ENCODE results near the gene SLC17A2. TPM values are rescaled to one million over a fixed set of nuclear protein-coding genes. Genes with fewer than 3 reads are reported as not detected.

SLC17A2 gene
- total and polyA plus RNA-seq, 2 of the 13 experiments (the other 11 are each of a cell fraction or from before 2014, with no cell fraction given), result 11.2 to 32.4 TPM

GRCh38 chr6:25899580-25900408 lies 30.7 kb downstream of the SLC17A2 start (continued):
- no peak; the same call in 1 of the 2 replicates for TF ChIP-seq ZBED4 (CRISPR knock-in tag; IDR thresholded peaks at IDR 0.05; ENCODE audit: borderline replicate concordance)
- no peak for TF ChIP-seq ZBTB21 (CRISPR knock-in tag; IDR thresholded peaks at IDR 0.05)
- no peak for TF ChIP-seq CC2D1A (CRISPR knock-in tag; IDR thresholded peaks at IDR 0.05)
- no peak for TF ChIP-seq MAF1 (CRISPR knock-in tag; IDR thresholded peaks at IDR 0.05; ENCODE audit: borderline replicate concordance)
- peak; percentile 90 for TF ChIP-seq STAT6 (CRISPR knock-in tag; IDR thresholded peaks at IDR 0.05; ENCODE audit: borderline replicate concordance)
- no peak for TF ChIP-seq KDM2A (CRISPR knock-in tag; IDR thresholded peaks at IDR 0.05; ENCODE audit: borderline replicate concordance, low read depth)
- peak; percentile 63 for TF ChIP-seq KAT8 (CRISPR knock-in tag; IDR thresholded peaks at IDR 0.05)
- peak; percentile 74; the same call in 1 of the 2 replicates for TF ChIP-seq FOXJ3 (CRISPR knock-in tag; IDR thresholded peaks at IDR 0.05; ENCODE audit: borderline replicate concordance)
- TF ChIP-seq FOSL2 (CRISPR knock-in tag; IDR thresholded peaks at IDR 0.05), result peak; percentile 90
- TF ChIP-seq RAD21 (CRISPR knock-in tag; IDR thresholded peaks at IDR 0.05), result 0 out of 2 replicates have a peak, but pooled peaks have one; percentile 8
- TF ChIP-seq SIX4 (CRISPR knock-in tag; IDR thresholded peaks at IDR 0.05), result peak; percentile 31; the same call in 1 of the 2 replicates
- peak; percentile 91; the same call in 1 of the 2 replicates for TF ChIP-seq AHDC1 (CRISPR knock-in tag; IDR thresholded peaks at IDR 0.05; ENCODE audit: borderline replicate concordance)
- no peak for TF ChIP-seq CREB1 (IDR thresholded peaks at IDR 0.05)
- TF ChIP-seq CREB1 (CRISPR knock-in tag; IDR thresholded peaks at IDR 0.05), result peak; percentile 56
- 0 out of 2 replicates have a peak, but pooled peaks have one; percentile 6 for TF ChIP-seq ZBTB20 (CRISPR knock-in tag; IDR thresholded peaks at IDR 0.05; ENCODE audit: borderline replicate concordance, low read depth)
- TF ChIP-seq ZNF749 (CRISPR knock-in tag; IDR thresholded peaks at IDR 0.05; ENCODE audit: borderline replicate concordance), result peak; percentile 32; the same call in 1 of the 2 replicates
